OCI-LY1 (cell line): ENCODE data around the gene PIAS1.

ENCODE experiments used
- H2AFZ ChIP-seq: fragments of 200-600 bp; sonication (generic), shearing (Covaris generic); 2 replicates; pipeline ENCODE4 v1.6.0; 2014; ENCODE audit warnings: antibody characterized with exemption, mild to moderate bottlenecking, low read length
- H3F3A ChIP-seq: fragments of 200-600 bp; sonication (generic), shearing (Covaris generic); 2 replicates; pipeline ENCODE4 v1.6.0; 2014; ENCODE audit warnings: mild to moderate bottlenecking, antibody characterized with exemption, low read length, moderate library complexity; ENCODE audit not compliant: insufficient read depth
- H3K27ac ChIP-seq: fragments of 200-600 bp; sonication (generic); 2 replicates; pipeline ENCODE4 v1.5.1; 2014; ENCODE audit warnings: low read length, mixed run types, mild to moderate bottlenecking, low read depth; ENCODE audit not compliant: poor library complexity, severe bottlenecking
- H3K27me3 ChIP-seq: fragments of 200-600 bp; sonication (generic); 2 replicates; pipeline ENCODE4 v1.6.0; 2014; ENCODE audit warnings: antibody characterized with exemption, mild to moderate bottlenecking, low read length, moderate library complexity; ENCODE audit not compliant: insufficient read depth
- H3K36me3 ChIP-seq: fragments of 200-600 bp; sonication (generic); 2 replicates; pipeline ENCODE4 v1.6.1; 2014; ENCODE audit warnings: mild to moderate bottlenecking, antibody characterized with exemption, low read length, moderate library complexity, mixed read lengths; ENCODE audit not compliant: insufficient read depth
- H3K4me1 ChIP-seq: fragments of 200-600 bp; sonication (generic); 2 replicates; pipeline ENCODE4 v1.5.1; 2014; ENCODE audit warnings: mild to moderate bottlenecking, low read length, moderate library complexity; ENCODE audit not compliant: insufficient read depth, severe bottlenecking
- H3K4me2 ChIP-seq: fragments of 200-600 bp; sonication (generic), shearing (Covaris generic); 2 replicates; pipeline ENCODE4 v1.6.1; 2014; ENCODE audit warnings: low read length
- H3K4me3 ChIP-seq: fragments of 200-600 bp; sonication (generic); 2 replicates; pipeline ENCODE4 v1.5.1; 2014; ENCODE audit warnings: low read length, low read depth, mild to moderate bottlenecking, mixed read lengths; ENCODE audit not compliant: poor library complexity, severe bottlenecking
- H3K79me2 ChIP-seq: fragments of 200-600 bp; shearing (Covaris generic); 2 replicates; pipeline ENCODE4 v1.6.1; 2016; ENCODE audit warnings: mixed run types, low read length, mixed read lengths; ENCODE audit not compliant: insufficient read depth
- H3K9ac ChIP-seq: fragments of 200-600 bp; sonication (generic), shearing (Covaris generic); 2 replicates; pipeline ENCODE4 v1.6.1; 2014; ENCODE audit warnings: mild to moderate bottlenecking, low read length, mixed read lengths
- H3K9me2 ChIP-seq: fragments of 200-600 bp; sonication (generic), shearing (Covaris generic); 2 replicates; pipeline ENCODE4 v1.6.1; 2014; ENCODE audit warnings: low read depth, mild to moderate bottlenecking, low read length, mixed read lengths
- H3K9me3 ChIP-seq: fragments of 200-600 bp; shearing (Covaris generic); 2 replicates; pipeline ENCODE4 v1.6.1; 2014; ENCODE audit warnings: low read length, mixed read lengths
- H4K20me1 ChIP-seq: fragments of 200-600 bp; sonication (generic), shearing (Covaris generic); 2 replicates; pipeline ENCODE4 v1.6.0; 2016; ENCODE audit warnings: mild to moderate bottlenecking, low read length; ENCODE audit not compliant: insufficient read depth
- CTCF ChIP-seq: fragments of 200-600 bp; sonication (generic), shearing (Covaris generic); IDR thresholded peaks from 2 replicates; pipeline ENCODE4 v1.5.1; 2017; ENCODE audit warnings: mild to moderate bottlenecking, antibody characterized with exemption, low read length, moderate library complexity, mixed read lengths
- EZH2 ChIP-seq: fragments of 200-600 bp; sonication (generic), shearing (Covaris generic); IDR thresholded peaks from 2 replicates; pipeline ENCODE4 v1.8.0; 2017; ENCODE audit warnings: borderline replicate concordance, mixed run types, mild to moderate bottlenecking, antibody characterized with exemption, low read length, moderate library complexity, mixed read lengths

PIAS1 gene

GRCh38 chr15:68186671-68187397, 132.7 kb downstream of the PIAS1 start:
- no peak overlapping the region for H3K9ac ChIP-seq
- H3K4me3 ChIP-seq = no peak overlapping the region
- no peaks in the 10 kb centered on the region for H4K20me1 ChIP-seq
- peaks cover 86% of the 10 kb centered on the region for H3K36me3 ChIP-seq
- no peak for TF ChIP-seq CTCF
- no peak for TF ChIP-seq EZH2
- H2AFZ ChIP-seq = no peak overlapping the region
- peaks cover 38% of the 10 kb centered on the region for H3K4me1 ChIP-seq
- peak overlapping the region; percentile 15 for H3K27ac ChIP-seq
- no peaks in the 10 kb centered on the region for H3K9me3 ChIP-seq
- H3K27me3 ChIP-seq = no peaks in the 10 kb centered on the region
- no peak overlapping the region for H3K4me2 ChIP-seq
- H3K79me2 ChIP-seq = no peaks in the 10 kb centered on the region
- H3F3A ChIP-seq = no peaks in the 10 kb centered on the region
- H3K9me2 ChIP-seq = no peaks in the 10 kb centered on the region

GRCh38 chr15:68187559-68187958, 133.4 kb downstream of the PIAS1 start:
- Histone ChIP-seq H3K36me3 (peaks cover 88% of the 10 kb centered on the region), H3K4me3 (no peak overlapping the region), H3K4me1 (peaks cover 38% of the 10 kb centered on the region), H3K27ac (peak overlapping the region; percentile 15), H3K27me3 (no peaks in the 10 kb centered on the region), H3K9me3 (no peaks in the 10 kb centered on the region), H3K9me2 (no peaks in the 10 kb centered on the region), H3K4me2 (no peak overlapping the region), H3K9ac (no peak overlapping the region), H3K79me2 (no peaks in the 10 kb centered on the region), H3F3A (no peaks in the 10 kb centered on the region), H2AFZ (no peak overlapping the region), H4K20me1 (no peaks in the 10 kb centered on the region)
- no peak for TF ChIP-seq EZH2
- no peak for TF ChIP-seq CTCF

GRCh38 chr15:68188647-68189046, 134.5 kb downstream of the PIAS1 start:
- Histone ChIP-seq H3K4me1 (peaks cover 38% of the 10 kb centered on the region), H2AFZ (no peak overlapping the region), H3K9me2 (no peaks in the 10 kb centered on the region), H3K9me3 (no peaks in the 10 kb centered on the region), H3K27ac (peak overlapping the region; percentile 56), H3F3A (no peaks in the 10 kb centered on the region), H3K9ac (no peak overlapping the region), H3K36me3 (peaks cover 88% of the 10 kb centered on the region), H3K4me2 (no peak overlapping the region), H3K4me3 (no peak overlapping the region), H3K79me2 (no peaks in the 10 kb centered on the region), H4K20me1 (no peaks in the 10 kb centered on the region), H3K27me3 (no peaks in the 10 kb centered on the region)
- TF ChIP-seq EZH2 (no peak), CTCF (no peak)
